Measurements from ENCODE around the gene BSN.
"Not testable (repeated sequence)": the region's sequence is repeated elsewhere in the genome, so short reads cannot be mapped to it uniquely, and the experiment has no call there.

The BSN gene

GRCh38 chr3:49535971-49536874 lies 18.1 kb upstream of the BSN start:
- DNase-seq: no peak

- DNase-seq: no peak
Measured at GRCh38 chr3:49536875-49537533, 17.3 kb upstream of the BSN start.

- peak; percentile 96 for DNase-seq
Measured at GRCh38 chr3:49539659-49540560, 14.4 kb upstream of the BSN start.

GRCh38 chr3:49552087-49552486 lies 2.2 kb upstream of the BSN start:
- no peak for DNase-seq

- DNase-seq: no peak
Measured at GRCh38 chr3:49553324-49553691, 969 bp upstream of the BSN start.

- no peak for DNase-seq
Measured at GRCh38 chr3:49554633-49555265, 472 bp downstream of the BSN start.

GRCh38 chr3:49556500-49557275 lies 2.4 kb downstream of the BSN start:
- no peak for DNase-seq

- no peak for DNase-seq
Measured at GRCh38 chr3:49563040-49563578, 8.8 kb downstream of the BSN start.

GRCh38 chr3:49563766-49564165 lies 9.5 kb downstream of the BSN start:
- no peak for DNase-seq

GRCh38 chr3:49566312-49566711 lies 12.0 kb downstream of the BSN start:
- DNase-seq: no peak

GRCh38 chr3:49567406-49567805 lies 13.1 kb downstream of the BSN start:
- no peak for DNase-seq

GRCh38 chr3:49568965-49569364 lies 14.7 kb downstream of the BSN start:
- DNase-seq: no peak

GRCh38 chr3:49570028-49570654 lies 15.9 kb downstream of the BSN start:
- DNase-seq: no peak

- DNase-seq: no peak
Measured at GRCh38 chr3:49582177-49582576, 27.9 kb downstream of the BSN start.

- not testable (repeated sequence) for DNase-seq
Measured at GRCh38 chr3:49585261-49585755, 31.0 kb downstream of the BSN start.

- no peak for DNase-seq
Measured at GRCh38 chr3:49591615-49592014, 37.3 kb downstream of the BSN start.

- no peak for DNase-seq
Measured at GRCh38 chr3:49593041-49593440, 38.8 kb downstream of the BSN start.

- no peak for DNase-seq
Measured at GRCh38 chr3:49600781-49601180, 46.5 kb downstream of the BSN start.

GRCh38 chr3:49601358-49602048 lies 47.2 kb downstream of the BSN start:
- DNase-seq: no peak

GRCh38 chr3:49602049-49602554 lies 47.8 kb downstream of the BSN start:
- DNase-seq: no peak

Measured in femur (tissue), 1 donor.